K562 (cell line): Measurements from ENCODE around the gene IFT122. TPM values are rescaled to one million over a fixed set of nuclear protein-coding genes. Genes with fewer than 3 reads are reported as not detected.

Source experiments
- CBFB ChIP-seq: sonication (generic); formaldehyde crosslinking; IDR thresholded peaks from 2 replicates; pipeline ENCODE4 v1.4.0; 2020; ENCODE audit warnings: mild to moderate bottlenecking, missing genetic modification reagents
- CXXC5 ChIP-seq: fragments of 250-450 bp; sonication (Bioruptor Pico); IDR thresholded peaks from 2 replicates; pipeline ENCODE4 v1.8.0; 2022; ENCODE audit warnings: inconsistent platforms, mild to moderate bottlenecking, moderate library complexity
- DEAF1 ChIP-seq: fragments of 450-650 bp; formaldehyde crosslinking; IDR thresholded peaks from 2 replicates; pipeline ENCODE4 v1.4.0; 2020; ENCODE audit warnings: mild to moderate bottlenecking, moderate library complexity
- DMBX1 ChIP-seq: fragments of 250-450 bp; sonication (Bioruptor Pico); IDR thresholded peaks from 2 replicates; pipeline ENCODE4 v1.8.0; 2022; ENCODE audit warnings: inconsistent platforms, mild to moderate bottlenecking, moderate library complexity, borderline replicate concordance
- GTF2E2 ChIP-seq: fragments of 200-800 bp; sonication (Bioruptor generic); IDR thresholded peaks from 2 replicates; pipeline ENCODE4 v1.6.1; 2016; ENCODE audit warnings: missing genetic modification characterization, missing compliant biosample characterization
- HMGXB4 ChIP-seq: sonication (generic); formaldehyde crosslinking; IDR thresholded peaks from 2 replicates; pipeline ENCODE4 v1.8.1; 2023; ENCODE audit warnings: mild to moderate bottlenecking, missing genetic modification reagents
- KDM4B ChIP-seq, 2 experiments: fragments of 450-650 bp in 1 of 2; sonication (generic) in 1 of 2; IDR thresholded peaks; 2 replicates each; pipeline ENCODE4 v1.6.1; 2016 to 2017; ENCODE audit warnings: borderline replicate concordance in 2 of 2, antibody characterized with exemption in 1 of 2, low read depth in 1 of 2, mild to moderate bottlenecking in 1 of 2
- MAFK ChIP-seq: IDR thresholded peaks from 2 replicates; pipeline ENCODE4 v1.6.1; 2011; ENCODE audit warnings: low read length, improper control_type of control experiment
- PURB ChIP-seq: sonication (generic); formaldehyde crosslinking; IDR thresholded peaks from 2 replicates; pipeline ENCODE4 v1.9.0; 2021; ENCODE audit warnings: low read depth, mild to moderate bottlenecking, missing genetic modification reagents
- SP2 ChIP-seq: IDR thresholded peaks from 2 replicates; pipeline ENCODE4 v1.6.1; 2011; ENCODE audit warnings: mild to moderate bottlenecking, low read depth, low read length, moderate library complexity; ENCODE audit not compliant: poor library complexity, severe bottlenecking; ENCODE audit errors: extremely low read depth
- STAT6 ChIP-seq: sonication (generic); formaldehyde crosslinking; IDR thresholded peaks from 2 replicates; pipeline ENCODE4 v1.8.1; 2023; ENCODE audit warnings: mild to moderate bottlenecking, missing genetic modification reagents
- ZC3H8 ChIP-seq: fragments of 450-650 bp; IDR thresholded peaks from 2 replicates; pipeline ENCODE4 v1.6.1; 2017
- ZNF766 ChIP-seq: fragments of 200-800 bp; sonication (Bioruptor generic); conservative IDR thresholded peaks from 2 replicates; pipeline ENCODE4 v1.6.1; 2016; ENCODE audit warnings: missing genetic modification characterization, missing compliant biosample characterization
- polyA plus RNA-seq, 8 experiments: library from polyadenylated mRNA; depleted of rRNA in 4 of 8; stranded (reverse) in 5 of 8; unstranded in 3 of 8; fragments of >200 nt; fragmentation: Nextera tagmentation in 2 of 8; fragmentation: Illumina TruSeq in 1 of 8; extraction: Ambion mirVana in 2 of 8; extraction: Trizol in 1 of 8; gene quantifications; 2 replicates each; pipeline versions ENCODE4 v1.2.1 to v1.2.3, GENCODE V29; 2011 to 2014; ENCODE audit warnings: inconsistent platforms in 1 of 8, missing spikeins in 1 of 8
- total RNA-seq, 7 experiments: library from RNA; depleted of rRNA in 6 of 7; stranded (reverse); fragments of >200 nt in 6 of 7; fragmentation: Illumina TruSeq in 2 of 7; extraction: Trizol in 2 of 7; gene quantifications; 2 replicates each; pipeline versions ENCODE4 v1.2.1 to v1.2.3, GENCODE V29; 2011 to 2021; ENCODE audit warnings: low replicate concordance in 1 of 7
- TF ChIP-seq, protein P1 (sequence below): fragments of 450-650 bp; IDR thresholded peaks from 2 replicates; pipeline ENCODE4 v1.6.1; 2016
- TF ChIP-seq, protein P2 (sequence below), 3 experiments: fragments of 200-800 bp in 1 of 3; fragments of 250-450 bp in 1 of 3; fragments of 450-650 bp in 1 of 3; sonication (Bioruptor Pico) in 1 of 3; sonication (Bioruptor generic) in 1 of 3; formaldehyde crosslinking in 1 of 3; IDR thresholded peaks; 2 replicates each; pipeline versions ENCODE4 v1.6.1 to v1.8.0; 2016 to 2022; ENCODE audit warnings: mild to moderate bottlenecking in 2 of 3, missing genetic modification characterization in 2 of 3, missing compliant biosample characterization in 1 of 3, moderate library complexity in 1 of 3

Gene IFT122
- total and polyA plus RNA-seq, 9 of the 15 experiments (the other 6 are each of a cell fraction or from before 2014, with no cell fraction given), result 2.4 to 11.5 (median 7.7) TPM

DNA sequence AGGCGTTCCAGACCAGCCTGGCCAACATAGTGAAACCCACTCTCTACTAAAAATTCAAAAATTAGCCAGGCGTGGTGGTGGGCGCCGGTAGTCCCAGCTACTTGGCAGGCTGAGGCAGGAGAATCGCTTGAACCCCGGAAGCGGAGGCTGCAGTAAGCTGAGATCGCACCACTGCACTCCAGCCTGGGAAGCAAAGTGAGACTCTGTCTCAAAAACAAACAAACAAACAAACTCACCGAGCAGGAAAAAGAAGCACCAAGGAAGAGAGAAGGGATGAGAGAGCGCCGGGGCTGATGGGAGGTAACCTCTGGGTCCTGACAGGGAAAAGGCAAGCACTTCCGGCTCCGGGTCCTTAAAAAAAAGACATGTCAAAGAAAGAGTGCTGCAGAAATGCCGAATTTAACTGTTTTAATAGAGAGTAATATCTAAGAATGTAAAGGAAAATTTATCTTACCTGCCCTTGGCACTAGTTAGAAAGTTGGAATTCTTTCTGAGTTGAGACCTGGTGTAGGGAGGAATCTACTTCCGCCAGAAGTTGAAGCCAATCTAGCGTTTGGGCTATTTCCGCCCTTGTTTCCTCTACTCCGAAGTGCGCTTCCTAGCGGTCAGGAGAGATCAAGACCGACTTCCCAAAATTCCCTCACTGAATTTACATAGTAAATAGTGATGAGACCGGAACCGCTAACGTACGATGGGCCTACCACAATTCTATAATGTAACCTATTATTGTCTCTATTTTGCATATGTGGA is 40.7 kb upstream of the IFT122 start (continued):
- TF ChIP-seq MAFK (no peak), HMGXB4 (CRISPR knock-in tag) (no peak), GTF2E2 (tag) (0 out of 2 replicates have a peak, but pooled peaks have one; percentile 0), ZNF766 (CRISPR knock-in tag) (0 out of 2 replicates have a peak, but pooled peaks have one; percentile 26), STAT6 (no peak), SP2 (no peak), PURB (CRISPR knock-in tag) (no peak), CBFB (no peak), CXXC5 (CRISPR knock-in tag) (peak; percentile 49), KDM4B (IDR thresholded peaks at IDR 0.05; ENCODE audit: borderline replicate concordance in 2 of 2, low read depth in 1 of 2) (no peak; a peak in 1 of 4 replicates), ZC3H8 (0 out of 2 replicates have a peak, but pooled peaks have one; percentile 74), DEAF1 (CRISPR knock-in tag) (no peak), DMBX1 (CRISPR knock-in tag) (no peak)
- TF ChIP-seq, protein P1, sequence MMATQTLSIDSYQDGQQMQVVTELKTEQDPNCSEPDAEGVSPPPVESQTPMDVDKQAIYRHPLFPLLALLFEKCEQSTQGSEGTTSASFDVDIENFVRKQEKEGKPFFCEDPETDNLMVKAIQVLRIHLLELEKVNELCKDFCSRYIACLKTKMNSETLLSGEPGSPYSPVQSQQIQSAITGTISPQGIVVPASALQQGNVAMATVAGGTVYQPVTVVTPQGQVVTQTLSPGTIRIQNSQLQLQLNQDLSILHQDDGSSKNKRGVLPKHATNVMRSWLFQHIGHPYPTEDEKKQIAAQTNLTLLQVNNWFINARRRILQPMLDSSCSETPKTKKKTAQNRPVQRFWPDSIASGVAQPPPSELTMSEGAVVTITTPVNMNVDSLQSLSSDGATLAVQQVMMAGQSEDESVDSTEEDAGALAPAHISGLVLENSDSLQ, result peak; percentile 60
- TF ChIP-seq, protein P2, sequence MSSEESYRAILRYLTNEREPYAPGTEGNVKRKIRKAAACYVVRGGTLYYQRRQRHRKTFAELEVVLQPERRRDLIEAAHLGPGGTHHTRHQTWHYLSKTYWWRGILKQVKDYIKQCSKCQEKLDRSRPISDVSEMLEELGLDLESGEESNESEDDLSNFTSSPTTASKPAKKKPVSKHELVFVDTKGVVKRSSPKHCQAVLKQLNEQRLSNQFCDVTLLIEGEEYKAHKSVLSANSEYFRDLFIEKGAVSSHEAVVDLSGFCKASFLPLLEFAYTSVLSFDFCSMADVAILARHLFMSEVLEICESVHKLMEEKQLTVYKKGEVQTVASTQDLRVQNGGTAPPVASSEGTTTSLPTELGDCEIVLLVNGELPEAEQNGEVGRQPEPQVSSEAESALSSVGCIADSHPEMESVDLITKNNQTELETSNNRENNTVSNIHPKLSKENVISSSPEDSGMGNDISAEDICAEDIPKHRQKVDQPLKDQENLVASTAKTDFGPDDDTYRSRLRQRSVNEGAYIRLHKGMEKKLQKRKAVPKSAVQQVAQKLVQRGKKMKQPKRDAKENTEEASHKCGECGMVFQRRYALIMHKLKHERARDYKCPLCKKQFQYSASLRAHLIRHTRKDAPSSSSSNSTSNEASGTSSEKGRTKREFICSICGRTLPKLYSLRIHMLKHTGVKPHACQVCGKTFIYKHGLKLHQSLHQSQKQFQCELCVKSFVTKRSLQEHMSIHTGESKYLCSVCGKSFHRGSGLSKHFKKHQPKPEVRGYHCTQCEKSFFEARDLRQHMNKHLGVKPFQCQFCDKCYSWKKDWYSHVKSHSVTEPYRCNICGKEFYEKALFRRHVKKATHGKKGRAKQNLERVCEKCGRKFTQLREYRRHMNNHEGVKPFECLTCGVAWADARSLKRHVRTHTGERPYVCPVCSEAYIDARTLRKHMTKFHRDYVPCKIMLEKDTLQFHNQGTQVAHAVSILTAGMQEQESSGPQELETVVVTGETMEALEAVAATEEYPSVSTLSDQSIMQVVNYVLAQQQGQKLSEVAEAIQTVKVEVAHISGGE (CRISPR knock-in tag; IDR thresholded peaks at IDR 0.05), result peak in 1 of 3 experiments; percentile 44; a peak in 1 of 6 replicates
